Mucosa of descending colon (tissue), 3 donors: ENCODE measurements around the gene YRDC. TPM values are rescaled to one million over a fixed set of nuclear protein-coding genes. Genes with fewer than 3 reads are reported as not detected.

Source experiments
- ATAC-seq: fragments of 200-7000 bp; cut with Tn5 transposase; one replicate; pipeline ENCODE4 v1.9.1; 2020; ENCODE audit warnings: mild to moderate bottlenecking, moderate library complexity
- DNase-seq, 3 donors: peaks; one replicate each; pipeline ENCODE4 v3.0.0-alpha.2; 2020
- H3K36me3 ChIP-seq: fragments of 200-600 bp; one replicate; pipeline ENCODE4 v1.8.0; 2021; ENCODE audit warnings: low read depth, mild to moderate bottlenecking
- H3K4me1 ChIP-seq: fragments of 200-600 bp; one replicate; pipeline ENCODE4 v1.8.0; 2021; ENCODE audit warnings: low read depth, mild to moderate bottlenecking
- H3K4me3 ChIP-seq: fragments of 200-600 bp; one replicate; pipeline ENCODE4 v1.8.0; 2021; ENCODE audit warnings: mild to moderate bottlenecking
- H3K9me3 ChIP-seq: fragments of 200-600 bp; one replicate; pipeline ENCODE4 v1.8.0; 2021; ENCODE audit warnings: mild to moderate bottlenecking
- intact Hi-C, 2 donors: fragments of 100-400 bp; cut with DNase I in 1 of 2; cut with micrococcal nuclease in 1 of 2; formaldehyde crosslinking; loops; one replicate each; pipeline versions ENCODE4 v1.11.0 to v1.11.1; 2022; cut with DNase I, micrococcal nuclease
- total RNA-seq, 3 donors: library from RNA; stranded (reverse); fragmentation: NEBNext Ultra II Directional in 2 of 3; extraction: Animal tissue kit (Norgen Biotek cat#: 25700) in 2 of 3; gene quantifications; one replicate each; pipeline versions ENCODE4 v1.2.1 to v1.2.4, GENCODE V29; 2021 to 2023
- TF ChIP-seq, protein P1 (sequence below): fragments of 200-600 bp; IDR thresholded peaks from one replicate; pipeline ENCODE4 v1.8.0; 2022; ENCODE audit warnings: antibody characterized with exemption, mild to moderate bottlenecking
- donor health status: DM: no; HTN: no; CAD: no; lungs with moderate emphysema.
- donor health status: DM: no; HTN: no; CAD: no.
- donor health status: DM: no; HTN: yes; CAD: no.

YRDC gene
- total RNA-seq, 3 donors from 2014 or later, result 13.3 to 13.9 (median 13.4) TPM

DNA sequence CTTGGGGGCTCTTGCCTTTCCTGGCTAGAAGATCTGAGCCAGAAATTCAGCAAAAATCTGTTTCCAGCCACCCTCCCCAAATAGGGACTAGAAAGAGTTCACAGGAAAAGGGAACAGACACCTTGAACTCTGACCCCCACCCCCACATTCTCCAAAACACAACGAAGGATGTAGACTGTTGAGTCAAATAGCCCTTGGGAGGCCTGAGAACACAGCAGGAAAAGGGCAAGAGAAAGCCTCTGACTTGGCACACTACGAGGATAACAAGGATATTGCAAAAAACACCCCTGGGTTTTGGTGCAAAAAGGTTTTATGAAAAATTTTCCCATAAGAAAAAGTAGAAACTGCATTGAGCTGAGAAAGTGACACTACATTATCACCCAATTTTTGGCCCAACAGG is 1.9 kb upstream of the YRDC start:
- intact Hi-C loops, result no loop called here
- peaks cover 16% of the 10 kb centered on the region for H3K4me1 ChIP-seq
- H3K36me3 ChIP-seq, result no peaks in the 10 kb centered on the region
- H3K9me3 ChIP-seq, result no peaks in the 10 kb centered on the region
- ATAC-seq (no peak), DNase-seq (no peak)
- TF ChIP-seq, protein P1, sequence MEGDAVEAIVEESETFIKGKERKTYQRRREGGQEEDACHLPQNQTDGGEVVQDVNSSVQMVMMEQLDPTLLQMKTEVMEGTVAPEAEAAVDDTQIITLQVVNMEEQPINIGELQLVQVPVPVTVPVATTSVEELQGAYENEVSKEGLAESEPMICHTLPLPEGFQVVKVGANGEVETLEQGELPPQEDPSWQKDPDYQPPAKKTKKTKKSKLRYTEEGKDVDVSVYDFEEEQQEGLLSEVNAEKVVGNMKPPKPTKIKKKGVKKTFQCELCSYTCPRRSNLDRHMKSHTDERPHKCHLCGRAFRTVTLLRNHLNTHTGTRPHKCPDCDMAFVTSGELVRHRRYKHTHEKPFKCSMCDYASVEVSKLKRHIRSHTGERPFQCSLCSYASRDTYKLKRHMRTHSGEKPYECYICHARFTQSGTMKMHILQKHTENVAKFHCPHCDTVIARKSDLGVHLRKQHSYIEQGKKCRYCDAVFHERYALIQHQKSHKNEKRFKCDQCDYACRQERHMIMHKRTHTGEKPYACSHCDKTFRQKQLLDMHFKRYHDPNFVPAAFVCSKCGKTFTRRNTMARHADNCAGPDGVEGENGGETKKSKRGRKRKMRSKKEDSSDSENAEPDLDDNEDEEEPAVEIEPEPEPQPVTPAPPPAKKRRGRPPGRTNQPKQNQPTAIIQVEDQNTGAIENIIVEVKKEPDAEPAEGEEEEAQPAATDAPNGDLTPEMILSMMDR, result no peak
- H3K4me3 ChIP-seq, result no peak overlapping the region

DNA sequence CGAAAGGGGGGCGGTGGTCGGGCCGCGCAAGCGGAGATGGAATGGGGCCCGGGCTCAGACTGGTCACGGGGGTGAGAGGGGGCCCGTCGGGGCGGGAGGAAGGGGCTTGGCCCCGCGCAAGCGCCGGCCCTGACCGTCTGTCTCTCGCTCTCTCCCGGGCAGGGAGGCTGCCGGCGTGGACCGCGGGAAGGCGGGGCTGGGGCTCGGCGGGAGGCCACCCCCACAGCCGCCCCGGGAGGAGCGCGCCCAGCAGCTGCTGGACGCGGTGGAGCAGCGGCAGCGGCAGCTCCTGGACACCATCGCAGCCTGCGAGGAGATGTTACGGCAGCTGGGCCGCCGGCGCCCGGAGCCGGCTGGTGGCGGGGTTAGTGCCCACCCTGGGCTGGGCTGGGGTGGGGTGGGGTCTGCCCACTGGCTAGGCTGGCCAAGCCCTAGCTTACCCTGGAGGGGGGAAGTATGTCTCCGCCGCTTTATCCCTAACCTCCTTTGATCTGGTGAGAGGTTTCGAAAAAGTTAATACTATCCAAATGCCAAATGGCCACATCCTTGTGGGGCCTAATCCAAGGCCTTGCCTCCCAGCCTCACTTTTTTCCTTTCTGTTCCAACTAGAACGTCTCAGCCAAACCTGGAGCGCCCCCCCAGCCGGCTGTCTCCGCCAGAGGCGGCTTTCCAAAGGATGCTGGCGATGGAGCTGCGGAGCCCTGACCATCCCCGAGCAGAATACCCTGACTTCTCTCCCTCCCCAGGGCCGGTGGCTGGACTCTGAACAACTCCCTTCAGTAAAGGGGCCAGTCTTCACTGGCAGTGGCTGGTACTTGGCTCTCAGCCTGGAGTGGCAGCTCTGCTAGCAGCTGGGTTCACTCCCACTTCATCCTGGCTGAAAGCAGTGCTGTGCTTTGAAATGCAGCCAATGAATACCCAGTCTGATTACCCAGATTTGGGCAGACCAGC is 636 bp upstream of the YRDC start:
- ATAC-seq, result peak; percentile 87
- H3K4me3 ChIP-seq, result peak overlapping the region; percentile 76
- TF ChIP-seq, protein P1, result no peak
- H3K36me3 ChIP-seq, result peaks cover 8% of the 10 kb centered on the region
- H3K9me3 ChIP-seq, result no peaks in the 10 kb centered on the region
- DNase-seq, result peak; percentile 38 to 87 (median 73)
- peaks cover 16% of the 10 kb centered on the region for H3K4me1 ChIP-seq
- intact Hi-C loops, result no loop called here

GRCh38 chr1:37807220-37807554 is 821 bp downstream of the YRDC start:
- no peaks in the 10 kb centered on the region for H3K9me3 ChIP-seq
- ATAC-seq (no peak), DNase-seq (peak in 1 of 3 donors; percentile 36)
- TF ChIP-seq, protein P1, result no peak
- peak overlapping the region; percentile 76 for H3K4me3 ChIP-seq
- intact Hi-C loops, result no loop called here
- H3K36me3 ChIP-seq, result peaks cover 16% of the 10 kb centered on the region
- peaks cover 16% of the 10 kb centered on the region for H3K4me1 ChIP-seq

GRCh38 chr1:37802439-37802838 is 5.6 kb downstream of the YRDC start:
- ATAC-seq (no peak), DNase-seq (no peak)
- Histone ChIP-seq H3K4me1 (peaks cover 8% of the 10 kb centered on the region), H3K9me3 (no peaks in the 10 kb centered on the region), H3K36me3 (peaks cover 16% of the 10 kb centered on the region), H3K4me3 (no peak overlapping the region)
- intact Hi-C loops, result no loop called here
- TF ChIP-seq, protein P1, result no peak

- no peaks in the 10 kb centered on the region for H3K9me3 ChIP-seq
- ATAC-seq (no peak), DNase-seq (no peak)
- TF ChIP-seq, protein P1, result no peak
- intact Hi-C loops, result no loop called here
- no peak overlapping the region for H3K4me3 ChIP-seq
- H3K4me1 ChIP-seq, result peaks cover 6% of the 10 kb centered on the region
- H3K36me3 ChIP-seq, result no peaks in the 10 kb centered on the region
These were observed 10.2 kb downstream of the YRDC start for GRCh38 chr1:37797750-37798345.
